Activated naive CD4-positive, alpha-beta T cell treated with anti-CD3 and anti-CD28 coated beads, Interleukin-2, amount 10 ng/mL, durations not matched to agents 7 days and 5 days (primary cell): ENCODE data around the gene ROBO2.
"Not testable (repeated sequence)": the region's sequence is repeated elsewhere in the genome, so short reads cannot be mapped to it uniquely, and the experiment has no call there.

Experiments used
- CTCF ChIA-PET: fragments of 350-600 bp; sonication (Branson Sonifier 250); formaldehyde crosslinking; loops from one replicate; lab custom pipeline; 2021; ENCODE audit warnings: antibody characterized with exemption; lab: Charles Lee
- DNase-seq: peaks from one replicate; pipeline ENCODE4 v3.0.0-alpha.2; 2020
- H3K27ac Mint-ChIP-seq: one replicate; pipeline ENCODE4 v1.8.0; 2021; ENCODE audit warnings: mild to moderate bottlenecking, moderate library complexity, mixed read lengths
- H3K27me3 Mint-ChIP-seq: one replicate; pipeline ENCODE4 v1.8.0; 2021; ENCODE audit warnings: mild to moderate bottlenecking, mixed read lengths
- H3K36me3 Mint-ChIP-seq: one replicate; pipeline ENCODE4 v1.8.0; 2021; ENCODE audit warnings: mixed read lengths
- H3K4me1 Mint-ChIP-seq: one replicate; pipeline ENCODE4 v1.8.0; 2021; ENCODE audit warnings: mixed read lengths
- H3K4me3 Mint-ChIP-seq: one replicate; pipeline ENCODE4 v1.8.0; 2021; ENCODE audit warnings: mild to moderate bottlenecking, moderate library complexity, mixed read lengths
- H3K9me3 Mint-ChIP-seq: one replicate; pipeline ENCODE4 v1.8.0; 2021; ENCODE audit warnings: mixed read lengths

ROBO2 gene

DNA sequence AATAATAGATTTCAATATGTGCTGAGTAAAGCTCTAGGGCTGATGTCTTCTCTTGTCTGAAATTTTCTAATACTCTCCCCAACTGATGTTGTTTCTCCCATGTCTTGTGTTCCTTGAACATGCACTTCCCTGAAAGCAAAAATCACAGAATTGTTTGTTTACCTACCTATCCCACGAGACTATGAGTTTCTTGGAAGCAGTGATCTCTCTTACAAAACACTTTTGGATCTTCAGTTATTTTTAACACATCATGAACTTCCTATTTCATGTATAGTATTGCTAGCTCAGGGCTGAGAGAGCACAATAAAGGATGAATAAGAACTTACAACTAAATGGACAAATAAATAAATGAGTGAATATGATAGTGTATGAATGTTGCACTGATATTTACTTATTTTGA, 365.0 kb downstream of the ROBO2 start:
- Mint-ChIP-seq H3K27ac (no peak overlapping the region), H3K9me3 (peaks cover 6% of the 10 kb centered on the region), H3K27me3 (no peaks in the 10 kb centered on the region), H3K4me1 (no peaks in the 10 kb centered on the region), H3K36me3 (no peaks in the 10 kb centered on the region), H3K4me3 (no peak overlapping the region)
- no peak for DNase-seq
- CTCF ChIA-PET = no interaction called here

DNA sequence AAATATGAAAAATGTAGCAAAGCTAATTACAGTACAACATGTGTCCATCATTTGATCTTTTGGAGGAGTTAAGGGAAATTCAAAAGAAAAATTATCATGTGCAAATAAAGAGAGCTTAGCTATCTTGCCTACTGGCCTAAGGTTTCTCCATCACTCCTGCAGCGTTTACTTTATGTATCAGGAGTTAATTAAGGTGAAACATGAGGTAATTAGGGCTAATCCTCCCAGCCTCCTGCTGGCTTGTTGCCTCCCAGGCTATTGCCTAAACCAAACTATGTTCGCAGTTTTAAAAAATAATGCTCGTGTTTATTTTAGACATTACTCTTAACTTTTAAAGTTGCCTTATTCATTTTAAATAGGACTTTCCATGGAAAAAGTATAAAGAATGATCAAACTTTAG, 367.5 kb downstream of the ROBO2 start:
- H3K4me3 Mint-ChIP-seq = no peak overlapping the region
- H3K4me1 Mint-ChIP-seq = no peaks in the 10 kb centered on the region

DNA sequence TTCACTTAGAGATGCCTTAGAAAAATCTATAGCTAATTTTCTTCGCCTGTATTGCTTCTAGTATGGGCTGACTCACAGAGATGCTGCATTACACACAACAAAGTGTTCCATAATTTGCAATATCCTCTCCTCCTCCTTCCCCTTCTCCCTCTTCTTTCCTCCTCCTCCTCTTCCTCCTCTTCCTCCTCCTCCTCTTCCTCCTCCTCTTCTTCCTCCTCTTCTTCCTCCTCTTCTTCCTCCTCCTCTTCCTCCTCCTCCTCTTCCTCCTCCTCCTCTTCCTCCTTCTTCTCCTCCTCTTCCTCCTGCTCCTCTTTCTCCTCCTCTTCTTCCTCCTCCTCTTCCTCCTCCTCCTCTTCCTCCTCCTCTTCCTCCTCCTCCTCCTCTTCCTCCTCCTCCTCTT, 370.4 kb downstream of the ROBO2 start:
- CTCF ChIA-PET, H3K4me3 Mint-ChIP-seq, H3K27ac Mint-ChIP-seq, H3K36me3 Mint-ChIP-seq, DNase-seq, H3K4me1 Mint-ChIP-seq, H3K27me3 Mint-ChIP-seq: not testable (repeated sequence)
- H3K9me3 Mint-ChIP-seq = peaks cover 17% of the 10 kb centered on the region

More for the DNA sequence above, 367.5 kb downstream of the ROBO2 start:
- H3K27ac Mint-ChIP-seq = no peak overlapping the region
- CTCF ChIA-PET = no interaction called here
- H3K27me3 Mint-ChIP-seq = no peaks in the 10 kb centered on the region
- DNase-seq = no peak
- H3K9me3 Mint-ChIP-seq = peaks cover 5% of the 10 kb centered on the region
- H3K36me3 Mint-ChIP-seq = no peaks in the 10 kb centered on the region

DNA sequence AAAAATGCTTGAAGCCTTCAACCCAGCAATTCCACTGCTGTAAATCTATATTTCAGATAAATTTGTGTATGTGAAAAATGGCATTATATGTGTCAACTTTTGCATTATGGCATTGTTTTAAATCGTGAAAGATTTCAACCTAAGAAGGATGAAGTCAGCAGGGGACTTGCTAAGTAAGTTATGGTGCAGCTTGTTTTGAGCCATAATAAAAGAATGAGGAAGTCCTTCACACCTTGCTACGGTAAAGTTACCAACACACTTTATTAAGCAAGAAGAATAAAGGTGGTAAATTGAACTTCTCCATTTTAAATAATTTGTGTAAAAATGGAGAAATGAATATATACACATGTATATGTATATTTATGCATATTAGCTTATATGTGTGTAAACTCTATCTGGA, 371.4 kb downstream of the ROBO2 start:
- H3K4me3 Mint-ChIP-seq = no peak overlapping the region
- no peak overlapping the region for H3K27ac Mint-ChIP-seq
- no peak for DNase-seq
- CTCF ChIA-PET = no interaction called here
- no peaks in the 10 kb centered on the region for H3K36me3 Mint-ChIP-seq
- H3K27me3 Mint-ChIP-seq = no peaks in the 10 kb centered on the region
- H3K4me1 Mint-ChIP-seq = no peaks in the 10 kb centered on the region
- H3K9me3 Mint-ChIP-seq = peaks cover 17% of the 10 kb centered on the region

DNA sequence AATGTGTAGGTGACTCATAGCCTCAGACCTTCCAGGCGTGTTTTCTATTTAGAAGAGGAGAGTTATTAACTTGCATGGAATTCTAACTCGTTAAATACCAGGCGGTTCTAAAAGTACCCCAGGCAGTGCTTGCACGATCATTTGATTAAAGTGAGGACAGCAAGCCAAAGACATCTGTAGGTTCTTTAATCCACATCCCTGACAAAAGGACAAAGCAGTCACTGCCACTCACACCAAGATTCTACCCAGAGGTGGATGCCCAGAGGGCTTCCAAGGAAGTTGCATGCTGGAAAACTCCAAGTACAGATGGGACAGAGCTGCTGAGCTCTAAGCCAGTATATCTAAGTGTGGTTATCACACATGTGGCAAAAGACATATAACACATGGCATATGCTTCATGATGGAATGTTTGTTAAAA, 372.1 kb downstream of the ROBO2 start:
- H3K36me3 Mint-ChIP-seq = no peaks in the 10 kb centered on the region
- H3K9me3 Mint-ChIP-seq = peaks cover 17% of the 10 kb centered on the region
- no peak for DNase-seq
- no peaks in the 10 kb centered on the region for H3K27me3 Mint-ChIP-seq
- no peak overlapping the region for H3K27ac Mint-ChIP-seq
- H3K4me1 Mint-ChIP-seq = no peaks in the 10 kb centered on the region
- H3K4me3 Mint-ChIP-seq = no peak overlapping the region
- CTCF ChIA-PET = no interaction called here

DNA sequence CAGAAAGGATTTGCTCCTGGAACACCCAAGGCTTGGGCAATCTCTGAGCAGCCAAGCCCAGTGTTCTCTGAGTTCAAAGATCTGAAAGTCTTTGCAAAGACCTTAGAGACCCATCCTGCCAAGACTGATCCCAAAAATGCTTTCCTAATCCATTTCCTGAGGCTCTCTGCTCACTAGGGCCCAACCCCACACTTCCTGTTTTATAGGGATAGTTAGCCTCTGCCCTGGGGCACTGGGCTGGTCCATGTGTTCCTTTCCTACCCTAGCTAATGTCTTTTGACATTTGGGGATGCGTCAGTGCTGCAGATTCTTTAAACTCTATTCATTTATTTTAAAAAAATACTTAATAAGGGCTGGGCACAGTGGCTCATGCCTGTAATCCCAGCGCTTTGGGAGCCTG, 372.7 kb downstream of the ROBO2 start:
- no peaks in the 10 kb centered on the region for H3K36me3 Mint-ChIP-seq
- no peaks in the 10 kb centered on the region for H3K27me3 Mint-ChIP-seq
- no peak overlapping the region for H3K27ac Mint-ChIP-seq
- DNase-seq = no peak
- H3K4me3 Mint-ChIP-seq = no peak overlapping the region
- CTCF ChIA-PET = no interaction called here
- peaks cover 17% of the 10 kb centered on the region for H3K9me3 Mint-ChIP-seq
- no peaks in the 10 kb centered on the region for H3K4me1 Mint-ChIP-seq

DNA sequence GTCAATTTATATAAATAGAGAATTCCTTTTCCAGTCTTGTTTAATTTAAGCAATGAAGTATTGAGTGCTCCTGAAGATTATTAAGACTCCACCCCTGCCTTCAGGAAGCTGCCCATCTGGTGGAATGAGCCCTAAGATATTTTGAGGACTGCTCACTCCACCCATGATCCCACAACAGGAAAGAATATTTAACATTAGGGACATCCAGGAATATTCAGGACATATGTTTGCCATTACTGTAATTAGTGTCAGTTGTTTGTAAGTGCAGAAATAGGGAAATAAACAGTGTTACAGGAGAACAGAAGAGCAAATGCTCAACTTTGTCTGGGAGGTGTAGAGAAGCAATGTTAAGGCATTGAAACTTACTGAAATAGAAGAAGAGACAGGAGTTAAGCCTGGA, 375.0 kb downstream of the ROBO2 start:
- Mint-ChIP-seq H3K9me3 (peaks cover 17% of the 10 kb centered on the region), H3K4me3 (no peak overlapping the region), H3K4me1 (no peaks in the 10 kb centered on the region), H3K27me3 (no peaks in the 10 kb centered on the region), H3K27ac (no peak overlapping the region), H3K36me3 (no peaks in the 10 kb centered on the region)
- CTCF ChIA-PET = no interaction called here
- no peak for DNase-seq

DNA sequence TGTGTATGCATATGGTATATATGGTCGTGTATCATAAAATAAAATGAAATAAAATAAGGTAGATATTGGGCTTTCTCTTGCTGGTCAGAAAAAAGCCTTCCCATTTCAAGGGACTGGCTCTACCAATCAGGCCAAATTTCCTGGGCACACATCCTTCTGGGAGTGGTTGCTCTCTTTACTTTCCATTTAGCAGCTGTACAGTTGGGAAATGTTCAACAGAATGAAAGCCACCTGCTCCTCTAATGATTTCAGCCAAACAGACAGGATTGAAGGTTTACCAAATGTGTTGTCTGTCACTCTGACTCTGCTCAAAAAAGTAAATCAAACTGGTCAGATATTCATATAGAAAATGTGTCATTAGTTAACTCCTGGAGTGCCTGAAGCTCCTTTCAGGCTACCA, 380.4 kb downstream of the ROBO2 start:
- no peaks in the 10 kb centered on the region for H3K27me3 Mint-ChIP-seq
- peaks cover 2% of the 10 kb centered on the region for H3K9me3 Mint-ChIP-seq
- CTCF ChIA-PET = no interaction called here
- H3K4me3 Mint-ChIP-seq = no peak overlapping the region
- DNase-seq = no peak
- no peaks in the 10 kb centered on the region for H3K36me3 Mint-ChIP-seq
- H3K27ac Mint-ChIP-seq = no peak overlapping the region
- no peaks in the 10 kb centered on the region for H3K4me1 Mint-ChIP-seq

DNA sequence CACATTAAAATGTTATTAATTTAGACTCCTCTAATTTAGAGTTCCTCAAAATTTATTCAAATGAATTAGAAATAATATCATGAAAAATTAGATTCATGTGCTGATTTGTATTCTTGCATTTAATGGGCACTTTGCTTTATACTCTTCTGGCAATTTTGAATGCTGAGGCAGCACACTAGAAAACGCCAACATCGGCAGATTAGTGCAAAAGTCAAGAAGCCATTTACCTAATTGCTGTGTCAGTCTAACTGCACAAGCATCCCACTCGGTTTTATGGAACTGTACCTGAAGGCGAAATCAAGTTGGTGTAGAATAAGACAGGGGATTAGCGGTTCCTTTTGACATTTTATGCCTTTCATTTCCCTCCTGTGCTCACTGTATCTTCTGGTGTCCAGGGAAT, 382.0 kb downstream of the ROBO2 start:
- no peaks in the 10 kb centered on the region for H3K36me3 Mint-ChIP-seq
- H3K4me1 Mint-ChIP-seq = no peaks in the 10 kb centered on the region
- CTCF ChIA-PET = no interaction called here
- H3K27me3 Mint-ChIP-seq = no peaks in the 10 kb centered on the region
- H3K27ac Mint-ChIP-seq = no peak overlapping the region
- peaks cover 9% of the 10 kb centered on the region for H3K9me3 Mint-ChIP-seq
- DNase-seq = no peak
- H3K4me3 Mint-ChIP-seq = no peak overlapping the region

DNA sequence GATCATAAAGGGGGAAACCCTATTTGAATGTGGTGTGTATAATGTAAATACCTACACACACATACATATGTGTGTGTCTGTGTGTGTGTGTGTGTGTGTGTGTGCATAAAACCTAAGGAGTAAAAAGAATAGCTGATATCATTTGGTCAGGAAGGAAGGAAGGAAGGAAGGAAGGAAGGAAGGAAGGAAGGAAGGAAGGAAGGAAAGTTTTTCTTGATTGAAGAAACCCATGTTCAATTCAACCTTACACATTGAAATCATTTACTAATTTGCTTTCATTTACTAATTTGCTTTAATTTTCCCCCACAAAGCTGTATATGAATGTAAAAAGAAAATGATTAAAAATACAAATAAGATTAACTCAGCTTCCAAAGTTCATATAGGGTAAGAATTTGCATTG, 386.6 kb downstream of the ROBO2 start:
- H3K9me3 Mint-ChIP-seq = peaks cover 14% of the 10 kb centered on the region
- no peaks in the 10 kb centered on the region for H3K27me3 Mint-ChIP-seq
- H3K27ac Mint-ChIP-seq = no peak overlapping the region
- CTCF ChIA-PET = no interaction called here
- DNase-seq = no peak
- no peaks in the 10 kb centered on the region for H3K4me1 Mint-ChIP-seq
- H3K36me3 Mint-ChIP-seq = no peaks in the 10 kb centered on the region
- H3K4me3 Mint-ChIP-seq = no peak overlapping the region

DNA sequence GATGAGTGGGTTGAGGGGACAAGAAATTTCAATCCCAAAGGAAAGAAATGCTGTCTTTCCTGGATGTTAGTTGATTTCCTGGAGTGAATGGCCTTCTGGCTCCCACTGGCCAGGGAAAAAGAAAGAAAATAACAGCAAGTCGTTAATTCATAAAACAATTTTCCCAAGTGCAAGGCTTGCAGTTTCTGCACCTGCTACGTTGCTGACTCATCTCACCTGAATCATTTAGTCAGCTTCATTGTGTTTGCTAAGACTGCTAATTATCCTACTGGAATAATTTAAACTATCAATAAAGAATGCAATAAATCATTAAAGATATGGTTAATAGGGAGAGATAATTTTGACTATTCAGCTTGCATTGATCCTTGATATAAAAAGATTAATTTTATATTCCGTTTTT, 387.6 kb downstream of the ROBO2 start:
- Mint-ChIP-seq H3K4me3 (no peak overlapping the region), H3K4me1 (no peaks in the 10 kb centered on the region), H3K36me3 (no peaks in the 10 kb centered on the region), H3K9me3 (peaks cover 14% of the 10 kb centered on the region), H3K27ac (no peak overlapping the region), H3K27me3 (no peaks in the 10 kb centered on the region)
- CTCF ChIA-PET = no interaction called here
- no peak for DNase-seq

DNA sequence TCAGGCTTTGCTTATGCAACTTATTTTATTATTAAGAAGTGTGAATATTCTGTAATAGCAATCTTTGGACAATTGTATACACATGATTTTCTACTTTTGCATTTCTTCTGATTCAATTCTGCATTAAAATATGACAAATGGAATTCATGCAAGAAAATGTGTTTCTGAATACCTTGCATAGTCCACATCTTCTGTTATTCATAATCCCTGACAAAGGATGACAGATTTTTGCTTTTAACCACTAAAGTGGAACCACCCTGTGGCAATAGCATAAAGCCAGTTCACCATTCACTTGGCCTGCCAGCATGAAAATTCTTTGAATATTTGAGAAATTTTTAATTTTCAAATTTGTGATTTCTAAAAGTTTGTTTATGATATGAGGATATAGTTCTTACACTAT, 397.0 kb downstream of the ROBO2 start:
- Mint-ChIP-seq H3K9me3 (peaks cover 11% of the 10 kb centered on the region), H3K27ac (no peak overlapping the region), H3K4me1 (no peaks in the 10 kb centered on the region), H3K27me3 (no peaks in the 10 kb centered on the region), H3K4me3 (no peak overlapping the region), H3K36me3 (no peaks in the 10 kb centered on the region)
- CTCF ChIA-PET = no interaction called here
- no peak for DNase-seq

DNA sequence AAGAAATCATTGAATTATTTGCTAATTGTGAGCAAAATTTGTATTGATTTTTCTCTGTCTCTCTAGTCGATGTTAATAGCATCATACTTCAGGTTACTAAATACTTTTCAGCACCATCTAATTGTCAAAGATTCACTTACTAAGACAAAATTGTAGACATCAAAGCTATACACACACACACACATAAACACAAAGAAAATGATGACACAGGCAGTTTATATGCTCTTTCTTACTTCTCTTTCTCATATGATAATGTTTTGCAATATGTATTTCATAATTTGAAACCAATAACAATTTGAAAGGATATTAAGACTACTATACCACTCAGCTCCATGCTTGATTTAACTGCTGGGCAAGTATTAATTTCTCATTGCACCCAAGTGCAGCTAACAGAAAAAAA, 406.2 kb downstream of the ROBO2 start:
- Mint-ChIP-seq H3K36me3 (no peaks in the 10 kb centered on the region), H3K9me3 (peaks cover 7% of the 10 kb centered on the region), H3K4me3 (no peak overlapping the region), H3K27ac (no peak overlapping the region), H3K27me3 (no peaks in the 10 kb centered on the region), H3K4me1 (no peaks in the 10 kb centered on the region)
- CTCF ChIA-PET = no interaction called here
- DNase-seq = no peak

DNA sequence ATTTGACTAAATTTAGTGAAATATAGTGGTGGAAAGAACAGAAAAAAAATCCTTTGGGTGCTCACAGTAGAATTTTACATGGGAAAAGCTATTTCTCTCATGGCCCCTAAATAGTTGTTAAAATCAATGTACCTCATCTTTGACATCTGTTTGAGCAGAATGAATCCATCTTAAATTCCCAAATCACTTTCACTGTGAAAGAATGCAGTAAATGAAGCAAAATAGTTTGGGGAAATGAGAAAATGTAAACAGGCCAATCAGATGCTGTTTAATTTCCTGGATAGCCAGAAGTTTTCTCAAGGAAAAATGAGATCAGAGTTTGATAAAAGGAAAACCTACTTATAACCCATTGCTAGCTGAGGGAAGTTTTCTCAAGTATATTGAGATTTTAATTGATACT, 406.9 kb downstream of the ROBO2 start:
- H3K4me1 Mint-ChIP-seq = no peaks in the 10 kb centered on the region
- DNase-seq = no peak
- no peaks in the 10 kb centered on the region for H3K36me3 Mint-ChIP-seq
- H3K27ac Mint-ChIP-seq = no peak overlapping the region
- H3K9me3 Mint-ChIP-seq = peaks cover 7% of the 10 kb centered on the region
- no peaks in the 10 kb centered on the region for H3K27me3 Mint-ChIP-seq
- H3K4me3 Mint-ChIP-seq = no peak overlapping the region
- CTCF ChIA-PET = no interaction called here

DNA sequence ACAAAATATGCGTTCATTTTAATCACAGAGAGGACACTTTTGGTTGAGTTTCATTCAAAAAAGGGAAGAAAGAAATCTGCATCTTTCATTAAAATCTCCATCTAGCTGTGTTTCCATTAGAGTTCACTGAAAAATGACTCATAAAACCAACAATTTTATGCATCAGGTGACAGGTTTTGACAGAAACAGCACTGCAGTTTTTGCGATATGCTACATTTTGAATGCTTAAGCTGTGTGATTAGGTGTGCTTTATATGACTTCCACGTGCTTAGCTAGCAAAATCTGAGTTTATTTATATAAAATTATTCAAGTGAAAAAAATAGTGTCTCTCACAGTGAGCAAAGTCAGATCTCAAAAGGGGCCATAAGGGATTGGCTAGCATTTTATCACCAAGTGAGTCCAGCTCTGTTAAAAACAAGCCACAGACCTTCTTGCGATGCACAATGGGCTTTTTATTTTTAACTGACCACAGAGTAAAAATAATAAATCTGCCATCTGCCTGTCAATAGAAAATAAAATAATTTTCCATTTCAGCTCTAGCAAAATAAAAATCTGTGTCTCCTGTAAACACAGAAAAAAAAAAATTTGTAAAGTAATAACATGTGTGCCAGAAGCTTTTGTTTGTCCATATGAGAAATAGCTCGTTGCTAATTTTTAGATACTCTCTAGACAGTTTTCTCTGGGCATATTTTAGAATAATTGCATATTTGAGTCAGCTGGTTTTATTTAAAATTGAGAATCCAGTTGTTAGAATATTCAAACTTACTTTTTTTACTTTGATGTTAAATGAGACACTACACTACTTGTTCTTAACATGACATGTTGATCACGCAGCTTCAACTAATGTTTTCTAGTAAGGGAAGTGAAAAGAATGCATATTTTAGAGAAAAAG, 409.8 kb downstream of the ROBO2 start:
- no peaks in the 10 kb centered on the region for H3K27me3 Mint-ChIP-seq
- no peak for DNase-seq
- H3K4me3 Mint-ChIP-seq = no peak overlapping the region
- H3K9me3 Mint-ChIP-seq = peaks cover 6% of the 10 kb centered on the region
- no peaks in the 10 kb centered on the region for H3K4me1 Mint-ChIP-seq
- no peak overlapping the region for H3K27ac Mint-ChIP-seq
- no peaks in the 10 kb centered on the region for H3K36me3 Mint-ChIP-seq
- CTCF ChIA-PET = no interaction called here
